Endometrium (tissue), 2 donors: ENCODE measurements around the gene DEAF1.

Experiments
- FAIRE-seq: peaks from 2 replicates; lab custom pipeline; 2012; peaks lifted over from hg19 to GRCh38; lab: Jason Lieb, UNC
- donor health status: control.
- donor health status: control.

The DEAF1 gene

GRCh38 chr11:609341-609811 lies 85.6 kb downstream of the DEAF1 start:
- FAIRE-seq, result no peak

GRCh38 chr11:608791-609251 lies 86.2 kb downstream of the DEAF1 start:
- no peak for FAIRE-seq

GRCh38 chr11:607971-608659 lies 86.9 kb downstream of the DEAF1 start:
- FAIRE-seq, result no peak

GRCh38 chr11:607020-607780 lies 87.8 kb downstream of the DEAF1 start:
- no peak for FAIRE-seq

GRCh38 chr11:606245-606644 lies 88.8 kb downstream of the DEAF1 start:
- FAIRE-seq, result no peak

GRCh38 chr11:605286-606129 lies 89.5 kb downstream of the DEAF1 start:
- no peak for FAIRE-seq

- FAIRE-seq, result no peak
Observed at GRCh38 chr11:603154-603553, 91.9 kb downstream of the DEAF1 start.

- FAIRE-seq, result no peak
Observed at GRCh38 chr11:601573-602245, 93.3 kb downstream of the DEAF1 start.

GRCh38 chr11:598005-598680 lies 96.9 kb downstream of the DEAF1 start:
- FAIRE-seq, result no peak

GRCh38 chr11:597166-597725 lies 97.8 kb downstream of the DEAF1 start:
- no peak for FAIRE-seq

GRCh38 chr11:596374-596773 lies 98.6 kb downstream of the DEAF1 start:
- FAIRE-seq, result no peak

- FAIRE-seq, result no peak
Observed at GRCh38 chr11:595400-595799, 99.6 kb downstream of the DEAF1 start.
